Naive thymus-derived CD8-positive, alpha-beta T cell (primary cell): ENCODE results near the gene INHBE. TPM values are rescaled to one million over a fixed set of nuclear protein-coding genes. Genes with fewer than 3 reads are reported as not detected.
"Not testable (repeated sequence)": the region's sequence is repeated elsewhere in the genome, so short reads cannot be mapped to it uniquely, and the experiment has no call there.

Experiments
- ATAC-seq, 2 donors: fragments of 150-1000 bp; cut with Tn5 transposase in 1 of 2; sonication (Bioruptor Pico), chemical (Tn5 transposase) in 1 of 2; 1 replicate in 1 of 2; 2 replicates in 1 of 2; pipeline ENCODE4 v1.10.0; 2021; ENCODE audit warnings: mild to moderate bottlenecking in 2 of 2, moderate library complexity in 2 of 2
- POLR2A ChIA-PET: fragments of 350-600 bp; sonication (Branson Sonifier 250); formaldehyde crosslinking; loops from one replicate; lab custom pipeline; 2021; ENCODE audit warnings: antibody characterized with exemption; lab: Charles Lee
- DNase-seq, 10 donors: peaks; one replicate each; pipeline versions ENCODE4 v3.0.0 to v3.0.0-alpha.2; 2020 to 2022
- H3K27ac Mint-ChIP-seq, 10 donors: one replicate each; pipeline ENCODE4 v1.8.0; 2020 to 2022; ENCODE audit warnings: mild to moderate bottlenecking in 10 of 10, mixed read lengths in 10 of 10, moderate library complexity in 4 of 10, inconsistent platforms in 1 of 10
- H3K27me3 Mint-ChIP-seq, 5 donors: one replicate each; pipeline ENCODE4 v1.8.0; 2021 to 2022; ENCODE audit warnings: mixed read lengths in 5 of 5
- H3K36me3 Mint-ChIP-seq, 3 donors: one replicate each; pipeline ENCODE4 v1.8.0; 2020 to 2022; ENCODE audit warnings: mixed read lengths in 3 of 3, mild to moderate bottlenecking in 2 of 3, inconsistent platforms in 1 of 3
- H3K4me1 Mint-ChIP-seq, 4 donors: one replicate each; pipeline ENCODE4 v1.8.0; 2021 to 2022; ENCODE audit warnings: mixed read lengths in 4 of 4
- H3K4me3 Mint-ChIP-seq, 10 donors: one replicate each; pipeline ENCODE4 v1.8.0; 2020 to 2022; ENCODE audit warnings: mild to moderate bottlenecking in 10 of 10, mixed read lengths in 10 of 10, moderate library complexity in 6 of 10, inconsistent platforms in 1 of 10
- H3K9me3 Mint-ChIP-seq, 9 donors: one replicate each; pipeline ENCODE4 v1.8.0; 2020 to 2022; ENCODE audit warnings: mixed read lengths in 9 of 9, mild to moderate bottlenecking in 3 of 9, inconsistent platforms in 1 of 9, moderate library complexity in 1 of 9
- polyA plus RNA-seq, 3 donors: library from polyadenylated mRNA; unstranded; fragments of 300-500 nt; fragmentation: Illumina TruSeq; gene quantifications; one replicate each; pipeline ENCODE4 v1.2.3, GENCODE V29; 2021
- total RNA-seq, 8 experiments: library from RNA in 2 of 8; stranded (reverse) in 2 of 8; gene quantifications; one replicate each; pipeline ENCODE4 v1.2.3 and lab custom pipeline; 2021 to 2026

The INHBE gene, protein sequence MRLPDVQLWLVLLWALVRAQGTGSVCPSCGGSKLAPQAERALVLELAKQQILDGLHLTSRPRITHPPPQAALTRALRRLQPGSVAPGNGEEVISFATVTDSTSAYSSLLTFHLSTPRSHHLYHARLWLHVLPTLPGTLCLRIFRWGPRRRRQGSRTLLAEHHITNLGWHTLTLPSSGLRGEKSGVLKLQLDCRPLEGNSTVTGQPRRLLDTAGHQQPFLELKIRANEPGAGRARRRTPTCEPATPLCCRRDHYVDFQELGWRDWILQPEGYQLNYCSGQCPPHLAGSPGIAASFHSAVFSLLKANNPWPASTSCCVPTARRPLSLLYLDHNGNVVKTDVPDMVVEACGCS
- total RNA-seq (not detected), polyA plus RNA-seq (under 1 TPM in 1 of 3 donors, not detected in 2; 0.16 TPM), total RNA-seq (lab: John Stamatoyannopoulos, UW) (0 to 0.32 (median 0) reads per million in 6 experiments)

- peak within 1 kb of the TSS; percentile 52 to 85 (median 72) for H3K4me3 Mint-ChIP-seq
- peaks cover 18 to 27% (median 22%) of the 10 kb centered on the region in 4 donors for H3K4me1 Mint-ChIP-seq
- H3K27me3 Mint-ChIP-seq: no peaks in the 10 kb centered on the region
- H3K9me3 Mint-ChIP-seq: no peaks in the 10 kb centered on the region
- H3K36me3 Mint-ChIP-seq: no peaks in the 10 kb centered on the region
- peak within 1 kb of the TSS in 5 of 10 donors; percentile 9 to 89 (median 57) for H3K27ac Mint-ChIP-seq
- DNase-seq: no peak
- POLR2A ChIA-PET: interaction anchor here (0.6 to 2.0 kb wide), 4 partner anchors 23 to 1348 kb away, joined by 3 to 14 read pairs (median 5); partner anchors contain the start of gene ARHGAP9
- ATAC-seq: no peak
Observed at GRCh38 chr12:57454566-57455373, at the start of gene INHBE. INHBE (plus strand) TSS chr12:57455307; CDS start chr12:57455537, 230 bp downstream.

DNA sequence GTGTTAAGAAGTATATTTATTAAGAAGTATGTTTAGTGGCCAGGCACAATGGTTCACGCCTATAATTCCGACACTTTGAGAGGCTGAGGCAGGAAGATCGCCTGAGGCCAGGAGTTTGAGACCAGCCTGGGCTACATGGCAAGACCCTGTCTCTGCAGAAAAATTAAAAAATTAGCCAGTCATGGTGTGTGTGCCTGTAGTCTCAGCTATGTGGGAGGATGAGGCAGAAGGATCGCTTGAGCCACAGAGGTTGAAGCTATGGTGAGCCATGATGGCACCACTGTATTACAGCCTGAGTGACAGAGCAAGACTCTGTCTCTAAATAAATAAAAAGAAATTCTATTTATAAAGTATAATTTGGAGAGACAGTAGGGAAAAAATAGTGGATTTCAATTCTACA is 44.6 kb upstream of the INHBE start:
- H3K4me1 Mint-ChIP-seq: peaks cover 6 to 32% (median 30%) of the 10 kb centered on the region in 4 donors
- ATAC-seq: no peak
- H3K9me3 Mint-ChIP-seq: no peaks in the 10 kb centered on the region
- no peaks in the 10 kb centered on the region for H3K27me3 Mint-ChIP-seq
- H3K36me3 Mint-ChIP-seq: peaks cover 0 to 33% (median 2%) of the 10 kb centered on the region in 3 donors
- POLR2A ChIA-PET: no interaction called here
- H3K27ac Mint-ChIP-seq: no peak overlapping the region
- DNase-seq: no peak
- no peak overlapping the region for H3K4me3 Mint-ChIP-seq

GRCh38 chr12:57414160-57414559 is 40.9 kb upstream of the INHBE start:
- H3K27ac Mint-ChIP-seq, DNase-seq, ATAC-seq, H3K4me3 Mint-ChIP-seq, H3K9me3 Mint-ChIP-seq, H3K27me3 Mint-ChIP-seq: not testable (repeated sequence)
- H3K36me3 Mint-ChIP-seq: peaks cover 0 to 39% (median 2%) of the 10 kb centered on the region in 3 donors
- peaks cover 13 to 55% (median 46%) of the 10 kb centered on the region in 4 donors for H3K4me1 Mint-ChIP-seq
- POLR2A ChIA-PET: interaction anchor here (0.6 to 0.7 kb wide), 3 partner anchors 48 to 120 kb away, joined by 3 to 5 read pairs (median 4); no protein-coding TSS in a partner anchor

- no peak for DNase-seq
- Mint-ChIP-seq H3K36me3 (peaks cover 0 to 45% (median 3%) of the 10 kb centered on the region in 3 donors), H3K9me3 (no peaks in the 10 kb centered on the region), H3K27ac (peak overlapping the region in 2 of 10 donors; percentile 60 to 66), H3K4me1 (peaks cover 19 to 63% (median 52%) of the 10 kb centered on the region in 4 donors), H3K27me3 (no peaks in the 10 kb centered on the region), H3K4me3 (no peak overlapping the region)
- POLR2A ChIA-PET: interaction anchor here (0.7 kb wide), 1 partner anchor 47 kb away, joined by 3 read pairs; no protein-coding TSS in a partner anchor
- ATAC-seq: no peak
Observed at GRCh38 chr12:57415088-57415487, 40.0 kb upstream of the INHBE start.

- H3K9me3 Mint-ChIP-seq: no peaks in the 10 kb centered on the region
- DNase-seq (no peak), ATAC-seq (no peak)
- POLR2A ChIA-PET: interaction anchor here (0.6 kb wide), 1 partner anchor 125 kb away, joined by 3 read pairs; no protein-coding TSS in a partner anchor
- peaks cover 25 to 62% (median 52%) of the 10 kb centered on the region in 4 donors for H3K4me1 Mint-ChIP-seq
- peak overlapping the region in 4 of 10 donors; percentile 13 to 77 (median 40) for H3K27ac Mint-ChIP-seq
- H3K4me3 Mint-ChIP-seq: no peak overlapping the region
- H3K27me3 Mint-ChIP-seq: no peaks in the 10 kb centered on the region
- peaks cover 0 to 49% (median 5%) of the 10 kb centered on the region in 3 donors for H3K36me3 Mint-ChIP-seq
Observed at GRCh38 chr12:57416039-57416996, 38.8 kb upstream of the INHBE start.

DNA sequence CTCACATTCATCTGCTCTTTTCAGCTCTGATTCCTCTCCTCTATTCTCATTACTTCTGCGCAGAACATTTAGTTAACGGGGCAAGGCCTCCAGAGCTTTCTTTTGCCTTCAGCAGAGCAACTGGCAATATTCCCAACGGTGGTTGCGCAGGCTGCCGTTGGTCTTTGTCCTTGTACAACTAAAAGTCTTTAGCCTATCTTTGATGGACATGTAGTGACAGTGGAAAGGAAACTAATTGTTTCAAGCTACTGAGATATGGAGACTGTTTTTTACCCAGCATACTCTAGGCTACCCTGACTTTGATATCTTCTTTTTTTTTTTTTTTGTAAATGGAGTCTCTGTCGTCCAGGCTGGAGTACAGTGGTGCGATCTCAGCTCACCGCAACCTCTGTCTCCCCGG is 36.9 kb upstream of the INHBE start:
- H3K9me3 Mint-ChIP-seq: no peaks in the 10 kb centered on the region
- peak overlapping the region in 2 of 10 donors; percentile 29 to 42 for H3K27ac Mint-ChIP-seq
- POLR2A ChIA-PET: interaction anchor here (1.1 kb wide), 1 partner anchor 9 kb away, joined by 4 read pairs; no protein-coding TSS in a partner anchor
- peaks cover 26 to 60% (median 46%) of the 10 kb centered on the region in 4 donors for H3K4me1 Mint-ChIP-seq
- H3K27me3 Mint-ChIP-seq: no peaks in the 10 kb centered on the region
- peaks cover 0 to 48% (median 7%) of the 10 kb centered on the region in 3 donors for H3K36me3 Mint-ChIP-seq
- H3K4me3 Mint-ChIP-seq: peak overlapping the region in 1 of 10 donors; percentile 6
- DNase-seq (no peak), ATAC-seq (no peak)

- Mint-ChIP-seq H3K9me3 (no peaks in the 10 kb centered on the region), H3K4me3 (no peak overlapping the region), H3K27me3 (no peaks in the 10 kb centered on the region), H3K27ac (peak overlapping the region in 3 of 10 donors; percentile 3 to 89 (median 42)), H3K4me1 (peaks cover 28 to 64% (median 49%) of the 10 kb centered on the region in 4 donors), H3K36me3 (peaks cover 0 to 54% (median 7%) of the 10 kb centered on the region in 3 donors)
- POLR2A ChIA-PET: interaction anchor here (0.6 to 1.2 kb wide), 2 partner anchors 11 to 148 kb away, joined by 3 to 4 read pairs; no protein-coding TSS in a partner anchor
- ATAC-seq (no peak), DNase-seq (no peak)
Observed at GRCh38 chr12:57419495-57419894, 35.6 kb upstream of the INHBE start.

DNA sequence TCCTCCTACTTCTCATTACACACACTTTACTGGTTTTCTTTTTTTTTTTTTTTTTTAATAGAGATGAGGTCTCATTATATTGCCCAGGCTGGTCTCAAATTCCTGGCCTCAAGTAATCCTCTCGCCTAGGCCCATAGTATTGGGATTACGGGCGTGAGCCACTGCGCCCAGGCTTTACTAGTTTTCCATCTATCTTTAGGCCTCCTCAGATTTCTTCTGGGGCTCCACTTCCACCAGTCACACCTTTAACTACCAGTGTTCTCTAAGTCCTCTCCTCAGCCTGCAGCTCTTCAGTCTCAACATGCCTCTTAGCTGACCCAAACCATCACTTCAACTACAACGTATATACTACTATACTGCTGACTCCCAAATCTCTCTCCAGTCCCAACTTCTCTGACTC is 34.6 kb upstream of the INHBE start:
- no peak for ATAC-seq
- peaks cover 0 to 51% (median 7%) of the 10 kb centered on the region in 3 donors for H3K36me3 Mint-ChIP-seq
- POLR2A ChIA-PET: interaction anchor here (0.7 kb wide), 1 partner anchor 361 kb away, joined by 5 read pairs; no protein-coding TSS in a partner anchor
- H3K4me3 Mint-ChIP-seq: no peak overlapping the region
- H3K9me3 Mint-ChIP-seq: no peaks in the 10 kb centered on the region
- no peak for DNase-seq
- no peaks in the 10 kb centered on the region for H3K27me3 Mint-ChIP-seq
- peak overlapping the region in 6 of 10 donors; percentile 1 to 71 (median 20) for H3K27ac Mint-ChIP-seq
- peaks cover 25 to 60% (median 44%) of the 10 kb centered on the region in 4 donors for H3K4me1 Mint-ChIP-seq

DNA sequence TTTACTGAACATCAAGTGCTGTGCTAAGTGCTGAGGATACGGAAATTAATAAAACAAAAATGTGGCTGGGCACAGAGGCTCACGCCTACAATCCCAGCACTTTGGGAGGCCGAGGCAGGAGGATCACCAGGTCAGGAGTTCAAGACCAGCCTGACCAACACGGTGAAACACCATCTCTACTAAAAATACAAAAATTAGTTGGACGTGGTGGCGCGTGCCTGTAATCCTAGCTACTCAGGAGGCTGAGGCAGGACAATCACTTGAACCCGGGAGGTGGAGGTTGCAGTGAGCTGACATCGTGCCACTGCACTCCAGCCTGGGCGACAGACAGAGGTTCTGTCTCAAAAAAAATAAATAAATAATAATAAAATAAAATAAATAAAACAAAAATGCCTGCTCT is 28.2 kb upstream of the INHBE start:
- Mint-ChIP-seq H3K27ac (peak overlapping the region in 7 of 10 donors; percentile 2 to 60 (median 43)), H3K4me1 (peaks cover 23 to 60% (median 46%) of the 10 kb centered on the region in 4 donors), H3K36me3 (peaks cover 0 to 31% (median 3%) of the 10 kb centered on the region in 3 donors)
- not testable (repeated sequence) for H3K27me3 Mint-ChIP-seq, H3K4me3 Mint-ChIP-seq, H3K9me3 Mint-ChIP-seq, DNase-seq, ATAC-seq
- POLR2A ChIA-PET: interaction anchor here (0.8 kb wide), 1 partner anchor 8 kb away, joined by 4 read pairs; no protein-coding TSS in a partner anchor

DNA sequence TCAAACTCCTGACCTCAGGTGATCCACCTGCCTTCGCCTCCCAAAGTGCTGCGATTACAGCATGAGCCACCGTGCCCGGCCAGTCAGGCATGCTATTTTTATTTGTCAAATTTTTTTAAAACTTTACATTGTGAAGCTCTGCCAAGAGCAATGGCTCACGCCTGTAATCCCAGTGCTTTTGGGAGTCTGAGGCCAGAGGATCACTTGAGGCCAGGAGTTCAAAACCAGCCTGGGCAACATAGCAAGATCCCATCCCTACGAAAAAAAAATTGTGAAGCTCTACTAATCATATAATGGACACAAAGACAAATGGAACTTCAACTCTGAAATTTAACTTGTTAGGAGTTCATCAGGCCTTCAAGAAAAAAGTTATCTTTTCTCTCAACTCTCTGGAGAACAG is 26.1 kb upstream of the INHBE start:
- peaks cover 0 to 16% (median 0%) of the 10 kb centered on the region in 3 donors for H3K36me3 Mint-ChIP-seq
- peak overlapping the region; percentile 58 to 99 (median 97) for H3K4me3 Mint-ChIP-seq
- no peaks in the 10 kb centered on the region for H3K27me3 Mint-ChIP-seq
- peak overlapping the region; percentile 91 to 100 (median 100) for H3K27ac Mint-ChIP-seq
- POLR2A ChIA-PET: no interaction called here
- DNase-seq: no peak
- ATAC-seq: no peak
- no peaks in the 10 kb centered on the region for H3K9me3 Mint-ChIP-seq
- peaks cover 19 to 52% (median 45%) of the 10 kb centered on the region in 4 donors for H3K4me1 Mint-ChIP-seq
